NCI-H1048 (cell line): ENCODE data around the gene PIAS2.
A peak's percentile ranks its signal among the peaks of the same experiment; 100 is the strongest.
"Not testable (repeated sequence)": the region's sequence is repeated elsewhere in the genome, so short reads cannot be mapped to it uniquely, and the experiment has no call there.

Experiments
- DNase-seq: peaks from one replicate; lab custom pipeline; 2025; lab: John Stamatoyannopoulos, UW

The PIAS2 gene, protein sequence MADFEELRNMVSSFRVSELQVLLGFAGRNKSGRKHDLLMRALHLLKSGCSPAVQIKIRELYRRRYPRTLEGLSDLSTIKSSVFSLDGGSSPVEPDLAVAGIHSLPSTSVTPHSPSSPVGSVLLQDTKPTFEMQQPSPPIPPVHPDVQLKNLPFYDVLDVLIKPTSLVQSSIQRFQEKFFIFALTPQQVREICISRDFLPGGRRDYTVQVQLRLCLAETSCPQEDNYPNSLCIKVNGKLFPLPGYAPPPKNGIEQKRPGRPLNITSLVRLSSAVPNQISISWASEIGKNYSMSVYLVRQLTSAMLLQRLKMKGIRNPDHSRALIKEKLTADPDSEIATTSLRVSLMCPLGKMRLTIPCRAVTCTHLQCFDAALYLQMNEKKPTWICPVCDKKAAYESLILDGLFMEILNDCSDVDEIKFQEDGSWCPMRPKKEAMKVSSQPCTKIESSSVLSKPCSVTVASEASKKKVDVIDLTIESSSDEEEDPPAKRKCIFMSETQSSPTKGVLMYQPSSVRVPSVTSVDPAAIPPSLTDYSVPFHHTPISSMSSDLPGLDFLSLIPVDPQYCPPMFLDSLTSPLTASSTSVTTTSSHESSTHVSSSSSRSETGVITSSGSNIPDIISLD

DNA sequence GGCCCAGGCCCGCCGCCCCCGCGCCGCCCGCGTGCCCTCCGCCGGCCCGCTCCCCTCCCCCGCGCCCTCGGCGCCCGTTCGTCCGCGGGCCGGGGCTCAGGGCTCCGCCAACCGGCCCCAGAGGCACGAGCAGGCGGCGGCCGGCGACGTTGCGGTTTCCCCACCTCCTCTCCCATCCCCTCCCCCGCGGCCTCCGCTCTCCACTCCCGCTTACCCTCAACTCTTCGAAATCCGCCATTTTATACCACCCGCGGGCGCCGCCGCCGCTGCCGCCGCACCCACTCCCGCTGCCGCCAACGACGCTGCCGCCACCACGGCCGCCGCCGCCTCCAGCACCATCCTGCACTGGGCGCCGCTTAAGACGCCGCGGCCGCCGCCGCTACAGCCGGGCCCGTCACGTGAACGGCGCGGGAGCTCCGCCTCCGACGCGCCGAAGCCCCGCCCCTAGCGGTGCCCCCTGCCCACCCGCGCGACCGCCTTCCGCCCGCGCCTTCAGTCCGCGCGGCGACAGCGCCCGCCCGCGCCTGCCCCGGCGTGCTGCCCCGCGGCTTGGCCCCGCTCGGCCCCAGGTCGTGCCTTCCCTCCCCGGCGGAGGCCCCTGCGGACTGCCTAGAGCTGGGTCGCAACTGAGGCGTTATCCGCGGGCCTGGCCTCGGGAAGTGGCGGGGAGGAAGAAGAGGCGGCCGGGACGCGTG lies at the start of gene PIAS2, which contains the start of gene KATNAL2:
PIAS2 (minus strand) TSS at position 400 of the 695 bp plus-strand sequence; CDS start at position 238, 162 bp downstream.
KATNAL2 (plus strand) TSS at position 495 of the 695 bp plus-strand sequence. CDS start 29,271 bp downstream, outside the sequence.
- DNase-seq = peak; percentile 48

GRCh38 chr18:46966266-46966665 lies 49.0 kb upstream of the PIAS2 start:
- DNase-seq = not testable (repeated sequence)

DNA sequence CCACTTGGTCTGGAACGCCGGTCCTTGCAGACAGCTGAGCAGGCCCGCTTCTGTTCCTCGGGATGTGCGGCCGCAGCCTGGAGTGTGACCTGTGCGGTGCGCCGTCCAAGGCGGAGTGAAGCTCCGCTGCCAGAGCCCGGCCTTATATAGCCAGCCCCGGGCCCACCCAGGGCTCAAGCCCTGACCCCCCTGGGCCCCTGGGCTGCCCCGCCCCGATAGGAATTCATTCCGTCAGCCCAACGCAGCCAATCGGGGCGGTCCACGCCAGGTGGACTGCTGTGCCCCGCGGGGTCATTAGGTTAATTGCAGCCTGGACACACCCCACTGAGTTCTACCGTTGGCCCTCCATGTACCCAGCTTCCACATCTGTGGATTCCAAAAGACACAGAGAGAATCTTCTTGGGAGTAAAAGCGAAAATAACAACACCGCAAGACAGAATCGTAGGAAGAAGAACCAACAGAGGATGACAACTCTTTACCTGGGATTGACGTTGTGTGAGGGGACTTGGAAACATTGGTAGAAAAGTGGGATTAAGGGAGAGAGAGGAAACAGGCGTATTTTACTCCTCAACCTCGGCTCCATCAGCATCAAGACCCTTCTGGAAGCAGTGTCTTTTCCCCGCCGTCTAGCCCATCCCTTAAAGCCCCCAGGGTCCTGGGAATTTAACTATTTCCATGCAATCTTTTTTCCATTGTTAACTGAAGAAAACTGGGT lies 47.4 kb upstream of the PIAS2 start:
- DNase-seq = not testable (repeated sequence)

DNA sequence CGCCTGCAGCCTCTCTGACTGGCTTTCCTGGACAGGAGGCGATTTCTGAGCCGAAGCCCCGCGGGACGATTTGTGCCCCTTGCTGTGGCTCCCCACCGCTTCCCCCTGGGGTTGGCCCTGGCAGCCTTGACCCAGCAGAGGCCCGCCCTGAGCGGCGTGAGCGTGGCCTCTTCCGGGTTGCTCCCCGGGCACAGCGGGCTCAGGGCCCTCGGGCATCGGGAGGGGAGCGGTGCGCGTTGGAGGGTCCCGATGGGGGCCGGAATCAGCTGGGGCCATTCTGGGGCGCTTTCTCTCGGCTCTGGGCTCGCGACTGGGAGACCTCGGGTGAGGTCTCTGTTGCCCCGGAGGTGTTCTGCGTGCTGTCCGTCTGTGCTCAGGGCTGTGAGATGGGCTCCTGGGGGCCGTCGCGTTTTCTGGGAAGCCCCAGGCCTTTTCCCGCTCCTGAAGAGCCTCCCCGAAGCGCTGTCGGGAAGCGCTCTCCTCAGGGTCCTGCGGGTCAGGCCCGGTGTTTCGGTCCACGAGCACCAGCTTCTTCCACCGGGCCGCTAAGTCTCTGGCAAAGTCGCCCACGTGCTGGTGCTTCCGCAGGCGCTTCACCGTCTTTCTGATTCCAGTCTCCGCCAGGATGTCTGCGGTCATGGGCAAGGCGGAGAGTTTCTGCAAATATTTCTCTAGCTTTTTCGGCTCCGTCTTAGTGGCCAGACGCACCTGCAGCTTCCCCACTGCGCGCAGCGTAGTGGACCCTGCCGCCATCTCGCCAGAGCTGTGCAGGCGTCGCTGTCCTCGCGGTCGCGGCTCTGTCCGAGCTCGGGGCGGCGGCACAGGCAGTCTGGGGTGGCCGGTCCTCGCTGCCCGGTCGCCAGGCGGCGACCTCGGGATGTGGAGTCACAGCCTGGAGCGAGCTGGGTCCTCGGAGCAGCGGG lies 46.6 kb upstream of the PIAS2 start:
- DNase-seq = not testable (repeated sequence)

GRCh38 chr18:46958209-46958608 lies 40.9 kb upstream of the PIAS2 start:
- no peak for DNase-seq

DNA sequence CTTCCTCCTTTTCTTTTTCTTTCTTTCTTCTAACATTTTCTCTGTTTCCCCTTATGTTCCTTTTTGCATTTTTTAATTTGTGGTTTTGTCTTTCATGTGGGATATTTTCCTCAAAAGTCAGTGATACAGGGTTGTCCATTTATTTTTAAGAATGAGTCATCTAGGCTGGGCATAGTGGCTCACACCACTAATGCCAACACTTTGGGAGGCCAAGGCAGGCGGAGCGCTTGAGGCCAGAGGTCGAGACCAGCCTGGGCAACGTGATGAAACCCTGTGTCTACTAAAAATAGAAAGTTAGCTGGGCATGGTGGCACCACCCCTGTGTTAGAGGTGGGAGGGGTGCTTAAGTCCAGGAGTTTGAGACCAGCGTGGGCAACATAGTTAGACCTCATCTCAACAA lies 35.9 kb upstream of the PIAS2 start:
- no peak for DNase-seq

GRCh38 chr18:46950064-46950656 lies 32.9 kb upstream of the PIAS2 start:
- DNase-seq = no peak

DNA sequence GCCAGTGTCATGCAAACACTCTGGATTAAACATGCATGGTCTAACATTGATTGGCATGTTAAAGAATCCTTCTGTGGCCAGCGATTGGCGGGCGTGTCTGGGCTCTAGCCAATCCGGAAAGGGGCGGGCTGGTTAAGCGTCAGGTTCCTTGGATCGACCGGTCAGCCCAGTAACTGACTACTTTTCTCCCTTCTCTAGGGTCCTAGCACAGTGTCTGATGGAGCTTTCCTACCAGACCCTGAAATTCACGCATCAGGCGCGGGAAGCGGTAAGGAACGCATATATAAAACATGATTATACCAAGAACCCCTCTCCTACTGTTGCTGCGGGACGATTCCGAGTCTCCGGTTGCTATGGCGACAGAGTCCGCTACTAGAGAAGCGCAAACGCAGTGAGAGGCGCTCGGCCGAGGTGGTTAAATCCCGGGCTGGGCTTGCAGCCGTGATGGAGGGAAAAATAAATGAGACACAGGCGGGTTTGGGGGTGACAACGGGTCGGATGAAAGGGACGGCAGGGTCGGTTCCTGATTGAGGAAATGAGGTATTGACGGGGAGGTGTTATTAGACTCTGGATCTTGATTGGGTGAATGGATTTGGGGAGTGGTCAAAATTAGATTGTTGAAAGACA lies 29.5 kb upstream of the PIAS2 start:
- DNase-seq = peak; percentile 79

DNA sequence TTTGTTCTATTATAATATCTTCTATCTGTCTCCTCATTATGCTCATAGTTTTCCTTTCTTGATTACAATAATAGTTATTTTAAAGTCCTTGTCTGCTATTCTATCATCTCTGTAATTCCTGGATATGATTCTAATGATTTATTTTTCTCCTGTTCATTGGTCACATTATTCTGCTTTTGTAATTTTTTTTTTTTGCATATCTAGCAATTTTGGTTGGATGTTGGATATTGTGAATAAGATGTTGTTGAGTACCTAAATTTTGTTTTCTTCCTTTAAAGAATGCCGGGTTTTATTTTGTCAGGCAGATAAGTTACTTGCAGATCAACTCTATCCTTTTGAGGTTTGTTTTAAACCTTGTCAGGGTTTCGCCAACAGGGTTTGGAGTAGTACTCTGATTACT lies 25.3 kb upstream of the PIAS2 start:
- DNase-seq = no peak

GRCh38 chr18:46939998-46940571 lies 22.8 kb upstream of the PIAS2 start:
- DNase-seq = no peak

GRCh38 chr18:46939337-46939963 lies 22.1 kb upstream of the PIAS2 start:
- no peak for DNase-seq

DNA sequence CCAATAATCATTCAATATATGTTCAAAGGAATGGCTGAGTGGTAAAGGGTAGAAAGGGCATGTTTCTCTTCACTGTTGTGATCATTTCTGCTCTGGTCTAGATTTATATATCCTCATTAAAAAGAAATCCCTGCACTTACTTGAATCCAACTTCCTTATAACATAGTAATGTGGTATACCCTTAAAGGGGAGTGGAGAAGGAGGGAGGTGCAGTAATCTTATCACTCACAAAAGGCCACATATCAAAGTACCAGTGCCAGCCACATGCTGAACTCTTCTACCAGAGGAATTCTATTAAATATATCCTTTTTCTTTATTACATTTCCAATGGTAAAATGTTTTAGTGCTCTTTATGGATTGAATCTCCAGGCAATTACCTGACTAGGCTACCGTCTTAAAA lies 3.3 kb upstream of the PIAS2 start:
- DNase-seq = no peak

DNA sequence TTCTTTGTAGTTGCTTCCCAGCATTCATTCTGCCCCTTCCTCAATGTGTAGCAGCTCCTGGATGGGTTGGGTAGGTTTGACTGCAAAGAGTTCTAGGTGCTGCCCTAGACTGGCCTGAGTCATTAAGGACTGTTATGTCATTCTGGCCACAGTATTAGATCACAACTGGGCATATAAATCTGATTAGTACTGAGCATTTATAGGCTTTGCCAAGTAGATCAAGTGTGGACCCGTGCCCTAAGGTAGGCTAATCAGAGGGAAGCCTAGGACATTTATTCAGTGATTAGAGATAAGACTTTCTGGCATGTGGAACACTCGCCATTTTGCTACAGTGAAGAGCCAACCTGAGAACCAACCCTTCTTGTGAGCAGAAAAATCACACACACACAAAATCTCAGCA lies 2.8 kb upstream of the PIAS2 start:
- DNase-seq = no peak

DNA sequence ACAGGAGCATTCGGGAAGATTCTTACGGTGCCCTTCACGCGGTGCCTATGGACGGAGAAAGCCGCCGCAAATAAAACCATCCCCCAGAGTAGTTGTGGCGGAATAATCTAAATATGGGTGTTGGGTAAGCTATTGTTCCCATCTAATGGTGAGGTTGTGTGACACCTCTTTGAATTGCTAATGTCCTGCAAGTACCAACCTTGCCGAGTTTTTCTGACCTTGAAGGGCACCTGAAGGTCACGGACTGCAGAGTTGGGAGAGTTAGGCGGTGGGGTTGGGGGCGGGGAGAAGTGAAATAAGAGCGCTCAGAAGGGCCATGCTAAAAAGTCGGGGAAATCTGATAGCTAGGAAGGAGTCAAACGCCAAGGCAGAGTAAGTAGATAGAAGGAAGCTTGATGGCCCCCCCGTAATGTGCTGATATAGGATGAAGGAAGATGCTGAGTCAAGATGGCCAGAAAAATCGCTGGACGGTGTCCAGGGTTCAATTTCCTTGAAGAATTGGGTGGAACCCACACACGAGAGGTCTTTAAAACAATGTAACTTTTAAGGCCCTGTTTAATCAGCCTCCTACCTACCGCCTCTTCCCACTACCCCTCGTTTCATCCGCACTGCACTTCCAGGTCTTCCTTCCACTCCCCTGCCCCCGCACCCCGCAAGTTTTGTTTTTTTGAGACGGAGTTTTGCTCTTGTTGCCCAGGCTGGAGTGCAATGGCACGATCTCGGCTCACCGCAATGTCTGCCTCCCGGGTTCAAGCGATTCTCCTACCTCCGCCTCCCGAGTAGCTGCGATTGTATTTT lies 695 bp upstream of the PIAS2 start:
- no peak for DNase-seq

GRCh38 chr18:46916551-46917107 lies 678 bp downstream of the PIAS2 start:
- no peak for DNase-seq

- no peak for DNase-seq
Measured at GRCh38 chr18:46915800-46916550, 1.3 kb downstream of the PIAS2 start.

GRCh38 chr18:46910856-46911255 lies 6.5 kb downstream of the PIAS2 start:
- no peak for DNase-seq
